IPS-11a (cell line): Measurements from ENCODE around the gene FRMD7.

ENCODE experiments used
- H3K4me3 ChIP-seq: one replicate; pipeline ENCODE4 v1.5.1; 2013; ENCODE audit warnings: low read depth, low read length, control low read depth

The FRMD7 gene

GRCh38 chrX:132040066-132040465, 87.8 kb downstream of the FRMD7 start:
- no peak overlapping the region for H3K4me3 ChIP-seq

GRCh38 chrX:132037479-132037993, 90.3 kb downstream of the FRMD7 start:
- H3K4me3 ChIP-seq: no peak overlapping the region

GRCh38 chrX:132034648-132035047, 93.2 kb downstream of the FRMD7 start:
- no peak overlapping the region for H3K4me3 ChIP-seq

- H3K4me3 ChIP-seq: no peak overlapping the region
Measured at GRCh38 chrX:132033166-132033565, 94.7 kb downstream of the FRMD7 start.

- H3K4me3 ChIP-seq: no peak overlapping the region
Measured at GRCh38 chrX:132031867-132032266, 96.0 kb downstream of the FRMD7 start.

GRCh38 chrX:132030264-132030663, 97.6 kb downstream of the FRMD7 start:
- no peak overlapping the region for H3K4me3 ChIP-seq
